GM13976 (cell line): ENCODE results near the gene ATG4C.

Source experiments
- DNase-seq: peaks from one replicate; pipeline ENCODE4 v3.0.0; 2012; ENCODE audit warnings: low spot score
- CTCF ChIP-seq: IDR thresholded peaks from 2 replicates; pipeline ENCODE4 v1.5.1; 2012; ENCODE audit warnings: borderline replicate concordance, mild to moderate bottlenecking; ENCODE audit not compliant: insufficient read depth; ENCODE audit errors: extremely low read depth, missing control alignments, control extremely low read depth
- in situ Hi-C: fragments of 300-500 bp; cut with MboI; formaldehyde crosslinking; loops from one replicate; pipeline ENCODE4 v1.12.0; 2022; ENCODE audit warnings: low sequenced_read_pairs, mixed read lengths, inconsistent platforms; ENCODE audit not compliant: unreplicated experiment

Gene ATG4C

DNA sequence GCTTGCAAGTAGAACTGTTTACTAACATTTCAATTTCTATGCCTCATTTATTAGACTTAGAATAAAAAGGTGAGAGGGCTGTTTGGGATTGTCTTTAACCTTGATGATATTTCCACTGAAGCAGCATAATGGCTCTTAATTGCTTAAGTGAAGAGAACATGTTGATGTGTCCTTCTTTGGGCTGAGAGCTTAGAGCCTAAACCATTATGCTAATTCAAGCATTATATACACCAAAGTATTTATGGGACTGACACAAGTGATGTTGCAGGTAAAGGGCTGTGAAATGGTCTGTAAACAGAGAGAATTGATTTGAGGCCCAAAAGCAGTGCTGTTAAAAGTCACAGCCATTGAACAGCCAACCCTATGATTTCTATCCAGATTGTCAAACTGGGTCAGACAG lies 113.9 kb downstream of the ATG4C start:
- in situ Hi-C loops, result no loop called here
- TF ChIP-seq CTCF, result no peak
- DNase-seq, result no peak

DNA sequence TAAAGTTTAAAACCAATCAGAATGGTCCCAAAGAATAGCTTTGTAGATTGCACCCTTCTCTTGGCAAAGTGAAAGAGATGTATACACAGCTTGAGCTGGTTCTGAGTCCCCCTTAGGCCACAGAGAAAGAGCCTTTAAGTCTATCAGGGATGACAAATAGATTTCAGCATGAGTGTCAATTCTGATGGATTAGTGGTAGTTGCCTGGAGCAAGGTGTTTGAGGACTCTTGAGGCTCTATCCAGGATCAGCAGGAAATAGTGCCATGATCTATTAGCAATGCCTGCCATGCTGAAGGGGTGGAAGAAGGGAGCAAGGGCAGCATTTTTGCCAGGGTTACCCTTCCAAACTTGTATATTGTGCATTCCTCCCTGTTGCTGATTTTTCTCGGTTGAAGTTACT lies 116.6 kb downstream of the ATG4C start:
- in situ Hi-C loops, result no loop called here
- TF ChIP-seq CTCF, result no peak

GRCh38 chr1:62901650-62902049 lies 117.7 kb downstream of the ATG4C start:
- no peak for DNase-seq
- TF ChIP-seq CTCF, result no peak
- in situ Hi-C loops, result no loop called here

More for the DNA sequence above, 116.6 kb downstream of the ATG4C start:
- DNase-seq, result no peak

DNA sequence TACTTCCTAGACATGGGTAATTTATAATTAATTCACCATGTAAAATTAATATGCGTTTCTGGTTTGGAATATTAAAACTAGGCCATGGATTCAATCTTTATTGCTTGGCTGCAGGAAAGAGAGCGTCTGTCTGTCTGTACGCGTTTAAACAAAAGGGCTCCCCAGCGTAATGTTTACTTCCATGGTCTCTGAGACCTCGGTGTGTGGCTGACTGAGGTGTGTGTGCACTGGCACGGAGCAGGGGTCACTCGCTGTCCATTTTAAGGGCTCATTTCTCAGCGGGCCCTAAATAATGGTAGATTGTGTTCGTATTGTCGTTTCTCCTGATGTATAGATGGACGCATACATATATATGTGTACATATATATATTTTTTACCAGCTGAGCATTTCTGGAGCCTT lies 119.6 kb downstream of the ATG4C start:
- no peak for TF ChIP-seq CTCF
- in situ Hi-C loops, result no loop called here
- DNase-seq, result no peak

DNA sequence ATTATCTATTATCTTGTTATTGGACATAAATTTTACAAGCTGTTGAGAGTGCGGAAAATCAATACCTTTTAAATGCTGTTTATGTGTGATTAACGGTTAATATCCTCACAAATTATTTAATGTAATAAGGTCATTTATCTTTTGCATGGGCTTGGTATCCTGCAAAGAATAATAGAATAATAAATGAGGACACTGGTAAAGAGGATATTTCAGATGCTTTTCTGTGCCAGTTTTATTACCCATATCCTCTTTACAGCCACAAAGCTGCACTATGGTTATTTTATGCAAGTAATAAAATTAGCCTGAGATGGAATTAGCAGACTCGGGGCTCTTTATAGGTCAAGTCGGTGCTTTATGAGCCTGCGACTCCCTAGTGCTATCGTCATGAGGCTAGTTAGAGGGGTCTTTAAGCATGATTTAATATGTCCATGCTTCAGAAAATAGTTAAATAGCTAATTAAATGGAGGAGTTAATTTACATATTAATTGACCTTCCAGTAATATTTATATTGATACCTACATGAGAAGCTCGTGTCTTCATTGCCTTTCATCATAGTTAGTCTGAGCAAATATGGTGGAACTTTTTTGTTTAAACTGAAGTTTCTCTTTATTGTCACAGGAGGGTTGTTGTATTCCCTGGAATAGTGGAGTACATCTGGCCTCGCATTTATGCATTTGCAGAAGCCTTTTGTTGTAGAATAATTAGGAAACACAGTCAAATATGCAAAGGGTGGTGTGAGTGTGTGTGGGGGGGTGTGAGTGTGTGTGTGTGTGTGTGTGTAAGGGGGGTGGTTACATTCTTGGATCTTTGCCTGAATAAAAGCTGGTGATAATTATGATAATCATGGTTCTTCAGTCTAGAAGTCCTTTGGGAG lies 120.3 kb downstream of the ATG4C start:
- DNase-seq, result no peak
- in situ Hi-C loops, result no loop called here
- TF ChIP-seq CTCF, result no peak

DNA sequence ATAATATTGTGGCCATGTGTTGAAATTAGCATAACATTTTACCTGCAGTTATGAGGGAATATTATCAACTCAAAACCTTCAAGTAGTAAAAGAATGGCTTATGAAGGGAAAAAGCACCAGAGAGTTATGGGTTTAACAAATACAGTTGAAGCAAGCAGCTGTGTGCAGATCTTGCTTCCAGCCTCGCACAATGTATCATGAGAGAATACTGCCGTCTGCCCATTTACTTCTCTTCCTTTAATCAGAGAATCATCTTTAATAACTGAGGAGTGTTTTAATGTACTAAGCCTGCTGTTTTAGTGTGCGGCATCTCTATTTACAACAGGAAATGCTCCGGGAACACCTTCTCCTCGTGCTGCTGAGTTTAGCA lies 120.9 kb downstream of the ATG4C start:
- no peak for DNase-seq
- no peak for TF ChIP-seq CTCF
- in situ Hi-C loops, result no loop called here
